Vagina (tissue), 2 donors: ENCODE data around the gene ZNF644.

ENCODE experiments used
- CTCF ChIP-seq, 3 experiments: fragments of 450-650 bp in 2 of 3; fragments of 200-600 bp in 1 of 3; sonication (generic) in 1 of 3; IDR thresholded peaks; one replicate each; pipeline ENCODE4 v1.5.1; 2017 to 2019; ENCODE audit warnings: antibody characterized with exemption in 3 of 3, mild to moderate bottlenecking in 2 of 3, moderate library complexity in 2 of 3
- POLR2AphosphoS5 ChIP-seq, 2 donors: sonication (generic); formaldehyde crosslinking; IDR thresholded peaks; one replicate each; pipeline ENCODE4 v1.9.0; 2017; ENCODE audit warnings: antibody characterized with exemption in 2 of 2, mild to moderate bottlenecking in 2 of 2, low read depth in 1 of 2; ENCODE audit not compliant: insufficient read depth in 1 of 2

GRCh38 chr1:91022518-91022929 lies 689 bp upstream of the ZNF644 start:
- TF ChIP-seq CTCF (IDR thresholded peaks at IDR 0.05) (no peak), POLR2AphosphoS5 (IDR thresholded peaks at IDR 0.05; ENCODE audit: insufficient read depth in 1 of 2, low read depth in 1 of 2) (no peak)
